Effector memory CD8-positive, alpha-beta T cell (primary cell): Measurements from ENCODE around the gene KCNQ5.

Experiments used
- ATAC-seq: fragments of 150-1000 bp; cut with Tn5 transposase; replicated peaks from 2 replicates; pipeline ENCODE4 v1.10.0; 2021; ENCODE audit warnings: mild to moderate bottlenecking, moderate library complexity
- DNase-seq, 3 experiments: peaks; one replicate each; pipeline ENCODE4 v3.0.0; 2021
- H3K27ac Mint-ChIP-seq, 2 donors: one replicate each; pipeline ENCODE4 v1.8.0; 2022; ENCODE audit warnings: mild to moderate bottlenecking in 2 of 2, mixed read lengths in 2 of 2, moderate library complexity in 2 of 2
- H3K27me3 Mint-ChIP-seq, 2 donors: one replicate each; pipeline ENCODE4 v1.8.0; 2022; ENCODE audit warnings: mixed read lengths in 2 of 2
- H3K36me3 Mint-ChIP-seq: one replicate; pipeline ENCODE4 v1.8.0; 2022; ENCODE audit warnings: mild to moderate bottlenecking, moderate library complexity, mixed read lengths; ENCODE audit not compliant: insufficient read depth
- H3K4me1 Mint-ChIP-seq, 2 donors: one replicate each; pipeline ENCODE4 v1.8.0; 2022; ENCODE audit warnings: low read depth in 2 of 2, mixed read lengths in 2 of 2
- H3K4me3 Mint-ChIP-seq, 2 donors: one replicate each; pipeline ENCODE4 v1.8.0; 2022; ENCODE audit warnings: mild to moderate bottlenecking in 2 of 2, mixed read lengths in 2 of 2, moderate library complexity in 2 of 2
- H3K9me3 Mint-ChIP-seq, 2 donors: one replicate each; pipeline ENCODE4 v1.8.0; 2022; ENCODE audit warnings: mixed read lengths in 2 of 2

Gene KCNQ5

GRCh38 chr6:72819609-72820008, 197.7 kb downstream of the KCNQ5 start:
- Mint-ChIP-seq H3K4me1 (peaks cover 0 to 3% of the 10 kb centered on the region in 2 donors), H3K36me3 (no peaks in the 10 kb centered on the region), H3K27ac (no peak overlapping the region), H3K27me3 (no peaks in the 10 kb centered on the region), H3K4me3 (no peak overlapping the region), H3K9me3 (no peaks in the 10 kb centered on the region)
- DNase-seq (no peak), ATAC-seq (no peak)

- Mint-ChIP-seq H3K36me3 (no peaks in the 10 kb centered on the region), H3K4me1 (peaks cover 0 to 7% of the 10 kb centered on the region in 2 donors), H3K4me3 (no peak overlapping the region), H3K27ac (no peak overlapping the region), H3K9me3 (no peaks in the 10 kb centered on the region), H3K27me3 (no peaks in the 10 kb centered on the region)
- ATAC-seq (no peak), DNase-seq (no peak)
These were observed 198.3 kb downstream of the KCNQ5 start for GRCh38 chr6:72820153-72820552.

- ATAC-seq (no peak), DNase-seq (no peak)
- H3K27me3 Mint-ChIP-seq: no peaks in the 10 kb centered on the region
- peaks cover 0 to 6% of the 10 kb centered on the region in 2 donors for H3K4me1 Mint-ChIP-seq
- no peak overlapping the region for H3K4me3 Mint-ChIP-seq
- H3K9me3 Mint-ChIP-seq: no peaks in the 10 kb centered on the region
- H3K27ac Mint-ChIP-seq: no peak overlapping the region
- no peaks in the 10 kb centered on the region for H3K36me3 Mint-ChIP-seq
These were observed 199.0 kb downstream of the KCNQ5 start for GRCh38 chr6:72820906-72821305.

- Mint-ChIP-seq H3K27me3 (no peaks in the 10 kb centered on the region), H3K27ac (no peak overlapping the region), H3K9me3 (no peaks in the 10 kb centered on the region), H3K4me1 (peaks cover 0 to 6% of the 10 kb centered on the region in 2 donors), H3K36me3 (no peaks in the 10 kb centered on the region), H3K4me3 (no peak overlapping the region)
- ATAC-seq (no peak), DNase-seq (no peak)
These were observed 200.2 kb downstream of the KCNQ5 start for GRCh38 chr6:72822023-72822422.

GRCh38 chr6:72822691-72823090, 200.8 kb downstream of the KCNQ5 start:
- Mint-ChIP-seq H3K4me1 (peaks cover 0 to 10% of the 10 kb centered on the region in 2 donors), H3K9me3 (no peaks in the 10 kb centered on the region), H3K27me3 (no peaks in the 10 kb centered on the region), H3K27ac (no peak overlapping the region), H3K4me3 (no peak overlapping the region), H3K36me3 (no peaks in the 10 kb centered on the region)
- no peak for ATAC-seq
- DNase-seq: no peak

- Mint-ChIP-seq H3K27ac (no peak overlapping the region), H3K9me3 (peaks cover 0 to 2% of the 10 kb centered on the region in 2 donors), H3K4me3 (no peak overlapping the region), H3K27me3 (no peaks in the 10 kb centered on the region), H3K4me1 (peaks cover 0 to 10% of the 10 kb centered on the region in 2 donors), H3K36me3 (no peaks in the 10 kb centered on the region)
- DNase-seq (no peak), ATAC-seq (no peak)
These were observed 203.0 kb downstream of the KCNQ5 start for GRCh38 chr6:72824833-72825232.

- H3K27ac Mint-ChIP-seq: no peak overlapping the region
- no peak overlapping the region for H3K4me3 Mint-ChIP-seq
- DNase-seq: no peak
- H3K4me1 Mint-ChIP-seq: peaks cover 0 to 10% of the 10 kb centered on the region in 2 donors
- H3K27me3 Mint-ChIP-seq: no peaks in the 10 kb centered on the region
- no peaks in the 10 kb centered on the region for H3K36me3 Mint-ChIP-seq
- no peak for ATAC-seq
- H3K9me3 Mint-ChIP-seq: peaks cover 0 to 2% of the 10 kb centered on the region in 2 donors
These were observed 203.5 kb downstream of the KCNQ5 start for GRCh38 chr6:72825315-72825911.

GRCh38 chr6:72826037-72826436, 204.2 kb downstream of the KCNQ5 start:
- H3K36me3 Mint-ChIP-seq: no peaks in the 10 kb centered on the region
- DNase-seq (no peak), ATAC-seq (no peak)
- H3K4me3 Mint-ChIP-seq: no peak overlapping the region
- H3K9me3 Mint-ChIP-seq: peaks cover 0 to 2% of the 10 kb centered on the region in 2 donors
- H3K27me3 Mint-ChIP-seq: no peaks in the 10 kb centered on the region
- H3K27ac Mint-ChIP-seq: no peak overlapping the region
- H3K4me1 Mint-ChIP-seq: peaks cover 0 to 10% of the 10 kb centered on the region in 2 donors

GRCh38 chr6:72826744-72827438, 205.0 kb downstream of the KCNQ5 start:
- Mint-ChIP-seq H3K4me3 (no peak overlapping the region), H3K27ac (no peak overlapping the region), H3K36me3 (no peaks in the 10 kb centered on the region), H3K9me3 (peaks cover 0 to 2% of the 10 kb centered on the region in 2 donors), H3K27me3 (no peaks in the 10 kb centered on the region), H3K4me1 (peaks cover 0 to 10% of the 10 kb centered on the region in 2 donors)
- ATAC-seq: no peak
- DNase-seq: no peak

- no peaks in the 10 kb centered on the region for H3K27me3 Mint-ChIP-seq
- ATAC-seq: no peak
- no peak overlapping the region for H3K4me3 Mint-ChIP-seq
- no peaks in the 10 kb centered on the region for H3K36me3 Mint-ChIP-seq
- H3K9me3 Mint-ChIP-seq: peaks cover 0 to 2% of the 10 kb centered on the region in 2 donors
- no peak for DNase-seq
- H3K4me1 Mint-ChIP-seq: peaks cover 0 to 10% of the 10 kb centered on the region in 2 donors
- no peak overlapping the region for H3K27ac Mint-ChIP-seq
These were observed 207.0 kb downstream of the KCNQ5 start for GRCh38 chr6:72828904-72829303.

GRCh38 chr6:72832271-72832670, 210.4 kb downstream of the KCNQ5 start:
- DNase-seq: no peak

GRCh38 chr6:72835749-72836148, 213.9 kb downstream of the KCNQ5 start:
- ATAC-seq: no peak
- Mint-ChIP-seq H3K36me3 (no peaks in the 10 kb centered on the region), H3K9me3 (no peaks in the 10 kb centered on the region), H3K27ac (no peak overlapping the region), H3K4me1 (no peaks in the 10 kb centered on the region), H3K27me3 (no peaks in the 10 kb centered on the region), H3K4me3 (no peak overlapping the region)
- DNase-seq: no peak

More at GRCh38 chr6:72832271-72832670, 210.4 kb downstream of the KCNQ5 start:
- no peak overlapping the region for H3K27ac Mint-ChIP-seq
- no peak overlapping the region for H3K4me3 Mint-ChIP-seq
- no peak for ATAC-seq
- no peaks in the 10 kb centered on the region for H3K27me3 Mint-ChIP-seq
- H3K9me3 Mint-ChIP-seq: peaks cover 0 to 2% of the 10 kb centered on the region in 2 donors
- H3K36me3 Mint-ChIP-seq: no peaks in the 10 kb centered on the region
- H3K4me1 Mint-ChIP-seq: peaks cover 0 to 4% of the 10 kb centered on the region in 2 donors

GRCh38 chr6:72836971-72837370, 215.1 kb downstream of the KCNQ5 start:
- Mint-ChIP-seq H3K4me3 (no peak overlapping the region), H3K27me3 (no peaks in the 10 kb centered on the region), H3K9me3 (no peaks in the 10 kb centered on the region), H3K36me3 (no peaks in the 10 kb centered on the region), H3K4me1 (no peaks in the 10 kb centered on the region), H3K27ac (no peak overlapping the region)
- no peak for DNase-seq
- ATAC-seq: no peak

- ATAC-seq (no peak), DNase-seq (no peak)
- Mint-ChIP-seq H3K27me3 (no peaks in the 10 kb centered on the region), H3K9me3 (no peaks in the 10 kb centered on the region), H3K4me3 (no peak overlapping the region), H3K4me1 (no peaks in the 10 kb centered on the region), H3K27ac (no peak overlapping the region), H3K36me3 (no peaks in the 10 kb centered on the region)
These were observed 219.3 kb downstream of the KCNQ5 start for GRCh38 chr6:72841195-72841594.
